Aorta (tissue), 5 donors: ENCODE results near the gene ACTN4. TPM values are rescaled to one million over a fixed set of nuclear protein-coding genes. Genes with fewer than 3 reads are reported as not detected.

ENCODE experiments used
- ATAC-seq: fragments of 200-7000 bp; cut with Tn5 transposase; one replicate; pipeline ENCODE4 v1.9.1; 2022; ENCODE audit warnings: moderate library complexity; ENCODE audit not compliant: low FRiP score
- DNase-seq, 2 donors: peaks; one replicate each; pipeline ENCODE4 v3.0.0-alpha.2; 2020
- H3K27ac ChIP-seq, 2 donors: one replicate each; pipeline ENCODE4 v1.5.1; 2013; ENCODE audit warnings: low read length in 2 of 2, mild to moderate bottlenecking in 2 of 2, moderate library complexity in 2 of 2, control low read depth in 1 of 2, inconsistent platforms in 1 of 2, low read depth in 1 of 2
- H3K27me3 ChIP-seq, 2 donors: one replicate each; pipeline ENCODE4 v1.6.1; 2013; ENCODE audit warnings: control low read depth in 1 of 2, low read length in 1 of 2, mild to moderate bottlenecking in 1 of 2, moderate library complexity in 1 of 2; ENCODE audit not compliant: insufficient read depth in 2 of 2, control insufficient read depth in 1 of 2
- H3K36me3 ChIP-seq, 2 donors: one replicate each; pipeline ENCODE4 v1.6.1; 2013; ENCODE audit warnings: control low read depth in 1 of 2, low read length in 1 of 2, mild to moderate bottlenecking in 1 of 2; ENCODE audit not compliant: insufficient read depth in 2 of 2, control insufficient read depth in 1 of 2
- H3K4me1 ChIP-seq, 2 donors: one replicate each; pipeline ENCODE4 v1.6.1; 2013; ENCODE audit warnings: low read length in 2 of 2, control low read depth in 1 of 2, mild to moderate bottlenecking in 1 of 2, moderate library complexity in 1 of 2; ENCODE audit not compliant: insufficient read depth in 2 of 2, control insufficient read depth in 1 of 2
- H3K4me3 ChIP-seq, 2 donors: one replicate each; pipeline ENCODE4 v1.5.1; 2013; ENCODE audit warnings: low read length in 2 of 2, control low read depth in 1 of 2, mild to moderate bottlenecking in 1 of 2
- H3K9me3 ChIP-seq: one replicate; pipeline ENCODE4 v1.6.1; 2013; ENCODE audit warnings: mild to moderate bottlenecking, low read length; ENCODE audit not compliant: control insufficient read depth
- WGBS, 2 donors: extraction: QIAGEN DNeasy Blood & Tissue Kit; methylation state at CpG; one replicate each; pipeline ENCODE4 v1.1.7; 2013; 5-methylcytosine and 5-hydroxymethylcytosine counted together
- intact Hi-C, 2 donors: fragments of 100-400 bp; cut with DNase I; formaldehyde crosslinking; loops; one replicate each; pipeline versions ENCODE4 v1.14.2 to v1.15.0; 2022
- polyA plus RNA-seq, 2 donors: library from polyadenylated mRNA; stranded (reverse); fragments of 200-250 nt; gene quantifications; one replicate each; pipeline ENCODE4 v1.2.3, GENCODE V29; 2013
- total RNA-seq, 2 donors: library from RNA; stranded (reverse); fragmentation: NEBNext Ultra II Directional; extraction: Animal tissue kit (Norgen Biotek cat#: 25700); gene quantifications; one replicate each; pipeline ENCODE4 v1.2.1, GENCODE V29; 2021
- donor health status: healthy with polysubstance abuse.
- donor health status: Bipolar disorder and iron deficiency.
- donor health status: DM: no; HTN: no; CAD: no.
- donor health status: DM: no; HTN: no; CAD: no.
- donor health status: DM: yes; HTN: yes; CAD: no.

ACTN4 gene
- total and polyA plus RNA-seq, 4 donors: 111 to 1,985 (median 479) TPM

DNA sequence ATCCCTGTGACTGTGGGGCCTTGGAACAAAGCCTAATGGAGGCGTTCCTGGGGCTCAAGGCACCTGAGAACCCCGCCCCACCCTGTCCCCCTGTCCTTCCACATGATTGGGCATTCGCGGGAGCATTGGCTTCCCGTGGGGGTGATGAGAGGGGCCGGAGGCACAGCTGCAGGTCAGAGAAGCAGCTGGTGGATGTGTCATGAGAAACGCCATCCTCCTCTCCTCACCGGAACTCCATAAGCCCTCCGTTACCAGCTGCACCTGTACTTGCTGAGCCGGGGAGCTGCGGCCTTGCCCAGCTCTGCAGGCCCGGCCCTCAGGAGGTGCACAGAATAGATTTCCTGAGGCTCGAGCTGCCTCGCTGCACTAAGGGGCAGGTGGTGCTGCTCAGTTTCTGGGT is 54.8 kb downstream of the ACTN4 start:
- Histone ChIP-seq H3K36me3 (peaks cover 2 to 17% of the 10 kb centered on the region in 2 donors), H3K9me3 (no peaks in the 10 kb centered on the region), H3K4me3 (no peak overlapping the region), H3K27ac (peak overlapping the region; percentile 1 to 52), H3K4me1 (no peaks in the 10 kb centered on the region), H3K27me3 (no peaks in the 10 kb centered on the region)
- intact Hi-C loops: no loop called here
- WGBS, 2 donors: 17 to 29% methylated on average over 14 of the region's 14 CpGs
- DNase-seq (no peak), ATAC-seq (peak; percentile 17)

GRCh38 chr19:38703509-38703908 is 56.1 kb downstream of the ACTN4 start:
- Histone ChIP-seq H3K27me3 (no peaks in the 10 kb centered on the region), H3K9me3 (no peaks in the 10 kb centered on the region), H3K4me1 (no peaks in the 10 kb centered on the region), H3K4me3 (no peak overlapping the region), H3K27ac (peak overlapping the region in 1 of 2 donors; percentile 14), H3K36me3 (peaks cover 3 to 21% of the 10 kb centered on the region in 2 donors)
- ATAC-seq (no peak), DNase-seq (no peak)
- intact Hi-C loops: no loop called here
- WGBS, 2 donors: 87% methylated on average over 14 of the region's 14 CpGs

GRCh38 chr19:38704488-38705026 is 57.1 kb downstream of the ACTN4 start:
- intact Hi-C loops: no loop called here
- Histone ChIP-seq H3K4me3 (no peak overlapping the region), H3K27me3 (no peaks in the 10 kb centered on the region), H3K9me3 (no peaks in the 10 kb centered on the region), H3K36me3 (peaks cover 3 to 25% of the 10 kb centered on the region in 2 donors), H3K4me1 (no peaks in the 10 kb centered on the region), H3K27ac (no peak overlapping the region)
- 89 to 90% methylated on average over 13 of the region's 13 CpGs for WGBS, 2 donors
- no peak for ATAC-seq
- no peak for DNase-seq

DNA sequence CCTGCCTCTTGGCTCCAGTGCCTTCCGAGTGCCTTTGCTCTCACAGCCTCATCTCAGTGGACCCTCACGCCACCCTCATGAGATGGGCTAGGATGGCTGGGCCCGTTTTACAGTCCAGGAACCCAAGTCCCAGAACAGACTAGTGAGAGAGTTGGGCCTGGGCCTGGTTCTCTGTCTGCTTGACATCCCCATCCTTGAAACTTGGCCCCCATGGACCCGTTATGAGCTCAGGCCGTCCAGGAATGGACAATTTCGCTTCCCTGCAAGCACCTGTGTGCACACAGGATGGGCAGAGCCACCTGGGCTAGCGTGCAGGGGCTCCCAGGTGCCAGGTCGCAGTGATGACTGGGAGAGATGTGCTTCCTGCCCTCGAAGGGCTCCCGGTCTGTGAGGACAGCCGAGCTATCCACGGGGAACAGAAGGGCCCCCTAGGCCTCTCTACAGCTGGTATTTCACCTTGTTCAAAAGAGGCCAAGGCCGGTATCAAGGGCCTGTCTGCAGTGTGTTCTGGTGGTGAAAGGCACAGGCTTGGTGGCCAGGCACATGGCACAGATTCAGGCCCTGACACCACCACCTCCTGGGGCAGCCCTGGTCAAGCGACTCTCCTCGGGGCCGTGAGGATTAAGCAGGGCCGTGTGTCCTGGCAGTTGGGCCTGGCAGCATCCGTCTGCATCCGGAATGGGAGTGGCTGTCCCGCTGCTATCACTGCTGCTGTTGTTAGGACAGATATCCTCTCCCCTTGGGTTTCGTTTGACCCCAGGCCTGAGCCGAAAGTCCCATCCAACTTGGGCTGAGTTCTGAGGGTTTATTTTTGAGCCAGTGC is 58.0 kb downstream of the ACTN4 start:
- Histone ChIP-seq H3K9me3 (no peaks in the 10 kb centered on the region), H3K4me3 (no peak overlapping the region), H3K36me3 (peaks cover 3 to 24% of the 10 kb centered on the region in 2 donors), H3K27ac (peak overlapping the region in 1 of 2 donors; percentile 22), H3K27me3 (no peaks in the 10 kb centered on the region), H3K4me1 (no peaks in the 10 kb centered on the region)
- no peak for DNase-seq
- intact Hi-C loops: no loop called here
- ATAC-seq: no peak
- 71 to 73% methylated on average over 22 of the region's 22 CpGs for WGBS, 2 donors

GRCh38 chr19:38706792-38707511 is 59.5 kb downstream of the ACTN4 start:
- intact Hi-C loops: no loop called here
- no peak overlapping the region for H3K4me3 ChIP-seq
- H3K27me3 ChIP-seq: no peaks in the 10 kb centered on the region
- no peaks in the 10 kb centered on the region for H3K9me3 ChIP-seq
- H3K36me3 ChIP-seq: peaks cover 3 to 25% of the 10 kb centered on the region in 2 donors
- WGBS, 2 donors: 80 to 82% methylated on average over 16 of the region's 16 CpGs
- H3K4me1 ChIP-seq: no peaks in the 10 kb centered on the region
- no peak for DNase-seq
- ATAC-seq: no peak
- peak overlapping the region in 1 of 2 donors; percentile 78 for H3K27ac ChIP-seq

GRCh38 chr19:38707512-38708114 is 60.2 kb downstream of the ACTN4 start:
- H3K27me3 ChIP-seq: no peaks in the 10 kb centered on the region
- H3K27ac ChIP-seq: peak overlapping the region in 1 of 2 donors; percentile 78
- no peaks in the 10 kb centered on the region for H3K4me1 ChIP-seq
- H3K9me3 ChIP-seq: no peaks in the 10 kb centered on the region
- H3K36me3 ChIP-seq: peaks cover 3 to 25% of the 10 kb centered on the region in 2 donors
- WGBS, 2 donors: 46 to 53% methylated on average over 10 of the region's 10 CpGs
- DNase-seq (peak in 1 of 2 donors; percentile 69), ATAC-seq (peak; percentile 54)
- H3K4me3 ChIP-seq: no peak overlapping the region
- intact Hi-C loops: no loop called here

GRCh38 chr19:38708413-38709024 is 61.1 kb downstream of the ACTN4 start:
- H3K9me3 ChIP-seq: no peaks in the 10 kb centered on the region
- no peaks in the 10 kb centered on the region for H3K4me1 ChIP-seq
- peak overlapping the region in 1 of 2 donors; percentile 78 for H3K27ac ChIP-seq
- peaks cover 3 to 23% of the 10 kb centered on the region in 2 donors for H3K36me3 ChIP-seq
- no peak for DNase-seq
- ATAC-seq: no peak
- WGBS, 2 donors: 45% methylated on average over 10 of the region's 10 CpGs
- no peaks in the 10 kb centered on the region for H3K27me3 ChIP-seq
- no peak overlapping the region for H3K4me3 ChIP-seq
- intact Hi-C loops: no loop called here

DNA sequence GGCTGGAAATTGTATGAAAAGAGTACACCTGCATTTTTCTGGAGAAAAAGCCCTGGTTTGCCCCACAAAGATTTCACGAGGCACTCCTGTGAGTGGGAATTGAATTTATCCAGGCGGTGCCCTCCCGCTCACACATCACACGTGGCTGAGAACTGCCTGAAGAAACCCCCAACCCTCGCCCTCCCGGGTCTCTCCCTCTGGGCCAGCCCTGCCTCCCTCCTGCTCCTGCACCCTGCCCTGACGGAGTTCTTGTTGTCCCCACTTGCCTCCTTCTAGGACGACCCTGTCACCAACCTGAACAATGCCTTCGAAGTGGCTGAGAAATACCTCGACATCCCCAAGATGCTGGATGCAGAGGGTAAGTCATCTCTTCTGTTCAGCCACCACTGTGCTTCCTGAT is 61.7 kb downstream of the ACTN4 start:
- intact Hi-C loops: no loop called here
- Histone ChIP-seq H3K9me3 (no peaks in the 10 kb centered on the region), H3K4me3 (no peak overlapping the region), H3K27me3 (no peaks in the 10 kb centered on the region), H3K36me3 (peaks cover 3 to 22% of the 10 kb centered on the region in 2 donors), H3K27ac (peak overlapping the region in 1 of 2 donors; percentile 78), H3K4me1 (no peaks in the 10 kb centered on the region)
- ATAC-seq (no peak), DNase-seq (no peak)
- 82 to 85% methylated on average over 10 of the region's 10 CpGs for WGBS, 2 donors
